Neural crest cell (in vitro differentiated cells): ENCODE data around the gene SCGB3A1. TPM values are rescaled to one million over a fixed set of nuclear protein-coding genes. Genes with fewer than 3 reads are reported as not detected.

Experiments used
- DNase-seq: peaks from one replicate; pipeline ENCODE4 v3.0.0; 2021; ENCODE audit warnings: low read depth, mixed read lengths, low spot score
- H3K27ac Mint-ChIP-seq: one replicate; pipeline ENCODE4 v1.8.0; 2021; ENCODE audit warnings: mild to moderate bottlenecking, mixed read lengths; ENCODE audit not compliant: unreplicated experiment
- H3K27me3 Mint-ChIP-seq: 2 replicates; pipeline ENCODE4 v1.8.0; 2021; ENCODE audit warnings: low read depth, mild to moderate bottlenecking, mixed read lengths
- H3K36me3 Mint-ChIP-seq: 2 replicates; pipeline ENCODE4 v1.8.0; 2021; ENCODE audit warnings: low read depth, mild to moderate bottlenecking, mixed read lengths
- H3K4me1 Mint-ChIP-seq: 2 replicates; pipeline ENCODE4 v1.8.0; 2021; ENCODE audit warnings: mixed read lengths
- H3K4me3 Mint-ChIP-seq: one replicate; pipeline ENCODE4 v1.8.0; 2021; ENCODE audit warnings: mild to moderate bottlenecking, mixed read lengths
- H3K9me3 Mint-ChIP-seq: 2 replicates; pipeline ENCODE4 v1.8.0; 2021; ENCODE audit warnings: mixed read lengths
- total RNA-seq: library from RNA; stranded (reverse); gene quantifications from 2 replicates; pipeline ENCODE4 v1.2.1, GENCODE V29; 2021
- TF ChIP-seq, protein P1 (sequence below): fragments of 200-600 bp; sonication (generic); conservative IDR thresholded peaks from 2 replicates; pipeline ENCODE4 v1.5.0; 2021; ENCODE audit warnings: antibody characterized with exemption, mild to moderate bottlenecking

SCGB3A1 gene
- total RNA-seq, 1 donor from 2014 or later: not detected

- Mint-ChIP-seq H3K27ac (no peak overlapping the region), H3K27me3 (no peaks in the 10 kb centered on the region), H3K36me3 (peaks cover 25% of the 10 kb centered on the region), H3K4me1 (peaks cover 4% of the 10 kb centered on the region), H3K9me3 (no peaks in the 10 kb centered on the region), H3K4me3 (no peak overlapping the region)
- no peak for DNase-seq
- TF ChIP-seq, protein P1, sequence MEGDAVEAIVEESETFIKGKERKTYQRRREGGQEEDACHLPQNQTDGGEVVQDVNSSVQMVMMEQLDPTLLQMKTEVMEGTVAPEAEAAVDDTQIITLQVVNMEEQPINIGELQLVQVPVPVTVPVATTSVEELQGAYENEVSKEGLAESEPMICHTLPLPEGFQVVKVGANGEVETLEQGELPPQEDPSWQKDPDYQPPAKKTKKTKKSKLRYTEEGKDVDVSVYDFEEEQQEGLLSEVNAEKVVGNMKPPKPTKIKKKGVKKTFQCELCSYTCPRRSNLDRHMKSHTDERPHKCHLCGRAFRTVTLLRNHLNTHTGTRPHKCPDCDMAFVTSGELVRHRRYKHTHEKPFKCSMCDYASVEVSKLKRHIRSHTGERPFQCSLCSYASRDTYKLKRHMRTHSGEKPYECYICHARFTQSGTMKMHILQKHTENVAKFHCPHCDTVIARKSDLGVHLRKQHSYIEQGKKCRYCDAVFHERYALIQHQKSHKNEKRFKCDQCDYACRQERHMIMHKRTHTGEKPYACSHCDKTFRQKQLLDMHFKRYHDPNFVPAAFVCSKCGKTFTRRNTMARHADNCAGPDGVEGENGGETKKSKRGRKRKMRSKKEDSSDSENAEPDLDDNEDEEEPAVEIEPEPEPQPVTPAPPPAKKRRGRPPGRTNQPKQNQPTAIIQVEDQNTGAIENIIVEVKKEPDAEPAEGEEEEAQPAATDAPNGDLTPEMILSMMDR: no peak
Measured at GRCh38 chr5:180563994-180564393, 27.3 kb downstream of the SCGB3A1 start.

DNA sequence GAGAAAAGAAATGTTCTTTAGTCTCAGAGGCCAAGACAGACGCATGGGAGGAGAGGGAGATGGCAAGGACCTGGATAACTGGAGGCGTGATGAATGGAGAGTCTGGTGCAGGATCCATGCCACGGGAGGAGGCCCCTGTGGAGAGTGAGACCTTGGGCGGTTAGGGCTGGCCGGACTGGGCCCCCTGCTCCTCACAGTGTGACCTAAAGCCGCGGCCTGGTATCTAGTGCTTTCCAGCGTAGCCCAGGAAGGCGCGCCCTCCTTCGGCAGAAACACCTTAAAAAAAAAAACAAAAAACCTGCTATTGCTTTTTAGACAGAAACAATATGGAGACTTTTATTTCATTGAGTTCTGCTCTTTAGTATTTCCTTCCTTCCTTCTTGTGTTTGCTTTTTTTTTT, 33.1 kb downstream of the SCGB3A1 start:
- no peak overlapping the region for H3K4me3 Mint-ChIP-seq
- no peaks in the 10 kb centered on the region for H3K9me3 Mint-ChIP-seq
- no peak for DNase-seq
- TF ChIP-seq, protein P1: no peak
- no peaks in the 10 kb centered on the region for H3K27me3 Mint-ChIP-seq
- peaks cover 10% of the 10 kb centered on the region for H3K4me1 Mint-ChIP-seq
- H3K36me3 Mint-ChIP-seq: peaks cover 27% of the 10 kb centered on the region
- H3K27ac Mint-ChIP-seq: no peak overlapping the region

DNA sequence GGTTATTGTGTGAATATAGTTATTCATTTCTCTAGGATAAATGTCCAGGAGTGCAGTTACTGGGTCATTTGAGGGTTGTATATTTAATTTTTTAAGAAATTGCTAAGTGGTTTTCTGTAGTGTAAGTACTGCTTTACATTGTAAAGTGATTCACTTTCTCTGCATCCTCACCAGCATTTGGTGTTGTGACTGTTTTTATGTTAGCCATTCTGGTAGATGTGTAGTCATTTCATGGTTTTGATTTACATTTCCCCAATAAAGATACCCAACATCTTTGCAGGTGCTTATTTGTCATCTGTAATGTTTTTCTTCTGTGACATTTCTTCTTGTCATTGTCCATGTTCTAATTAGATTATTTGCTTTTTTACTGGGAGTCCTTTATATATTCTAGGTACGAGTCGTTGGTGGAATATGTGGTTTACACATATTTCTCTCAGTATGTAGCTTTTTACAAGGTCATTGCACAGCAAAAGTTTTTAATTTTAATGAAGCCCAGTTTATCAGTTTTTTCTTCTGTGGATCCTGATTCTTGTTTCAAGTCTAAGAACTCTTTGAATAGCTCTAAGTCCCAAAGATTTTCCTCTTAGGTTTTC, 34.0 kb downstream of the SCGB3A1 start:
- no peak overlapping the region for H3K27ac Mint-ChIP-seq
- H3K4me3 Mint-ChIP-seq: no peak overlapping the region
- TF ChIP-seq, protein P1: no peak
- no peak for DNase-seq
- H3K27me3 Mint-ChIP-seq: no peaks in the 10 kb centered on the region
- no peaks in the 10 kb centered on the region for H3K9me3 Mint-ChIP-seq
- peaks cover 10% of the 10 kb centered on the region for H3K4me1 Mint-ChIP-seq
- peaks cover 31% of the 10 kb centered on the region for H3K36me3 Mint-ChIP-seq

DNA sequence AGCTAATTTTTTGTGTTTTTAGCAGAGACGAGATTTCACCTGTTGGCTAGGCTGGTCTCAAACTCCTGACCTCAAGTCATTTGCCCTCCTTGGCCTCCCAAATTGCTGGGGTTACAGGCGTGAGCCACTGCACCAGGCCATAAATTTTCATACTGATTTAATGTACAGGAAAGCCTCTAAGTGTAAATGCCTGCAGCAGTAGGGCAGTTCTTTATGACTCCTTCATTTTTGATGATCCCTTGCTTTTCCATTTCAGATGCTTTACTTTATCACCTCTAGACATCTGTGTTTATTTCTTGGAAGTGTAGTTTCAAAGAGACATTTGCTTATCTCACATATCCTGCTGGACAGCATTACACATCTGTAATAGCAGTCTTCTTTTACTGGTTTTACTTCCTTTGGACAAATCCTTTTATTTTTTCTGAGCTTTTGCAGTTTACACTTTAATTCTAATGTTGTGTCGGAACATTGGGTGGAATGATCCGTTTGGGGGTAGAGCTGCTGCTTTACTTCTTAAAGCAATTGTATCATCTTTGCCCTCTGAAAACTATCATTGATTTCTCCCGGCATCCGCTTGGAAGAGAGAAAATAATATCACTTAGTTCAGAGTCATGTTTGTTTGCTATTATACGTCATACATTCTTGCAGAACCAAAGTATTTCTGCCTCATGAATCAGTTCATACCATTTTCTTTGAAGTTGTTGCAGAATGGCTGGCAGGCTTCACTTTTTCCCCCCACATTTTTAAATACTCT, 36.0 kb downstream of the SCGB3A1 start:
- no peaks in the 10 kb centered on the region for H3K9me3 Mint-ChIP-seq
- DNase-seq: no peak
- TF ChIP-seq, protein P1: no peak
- peaks cover 7% of the 10 kb centered on the region for H3K4me1 Mint-ChIP-seq
- H3K27me3 Mint-ChIP-seq: no peaks in the 10 kb centered on the region
- no peak overlapping the region for H3K27ac Mint-ChIP-seq
- H3K36me3 Mint-ChIP-seq: peaks cover 21% of the 10 kb centered on the region
- H3K4me3 Mint-ChIP-seq: no peak overlapping the region

DNA sequence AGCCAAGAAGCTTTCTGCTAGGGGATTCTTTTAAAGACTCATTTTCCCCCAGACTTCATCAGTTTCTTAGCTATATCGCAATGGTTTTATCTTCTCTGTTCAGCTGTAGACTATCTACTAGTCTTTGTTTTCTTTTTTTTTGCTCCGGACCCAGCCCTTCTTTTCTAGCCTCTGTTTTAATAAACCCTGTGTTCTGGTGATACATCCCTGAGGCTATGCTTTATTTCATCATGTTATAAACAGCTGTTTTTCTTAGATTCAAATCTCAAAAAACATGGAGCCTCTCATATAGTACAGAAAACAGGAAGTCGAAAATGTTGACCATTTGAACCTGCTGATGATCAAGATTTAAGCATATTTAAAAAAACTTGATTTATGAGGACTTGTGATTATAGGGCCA, 37.8 kb downstream of the SCGB3A1 start:
- H3K4me1 Mint-ChIP-seq: peaks cover 7% of the 10 kb centered on the region
- H3K27ac Mint-ChIP-seq: peak overlapping the region; percentile 21
- no peak overlapping the region for H3K4me3 Mint-ChIP-seq
- H3K27me3 Mint-ChIP-seq: no peaks in the 10 kb centered on the region
- H3K36me3 Mint-ChIP-seq: peaks cover 22% of the 10 kb centered on the region
- DNase-seq: no peak
- no peaks in the 10 kb centered on the region for H3K9me3 Mint-ChIP-seq
- TF ChIP-seq, protein P1: no peak
